Spleen (tissue), 11 donors: ENCODE results near the gene RDH8. TPM values are rescaled to one million over a fixed set of nuclear protein-coding genes. Genes with fewer than 3 reads are reported as not detected.

Experiments used
- DNase-seq: peaks from one replicate; pipeline ENCODE4 v3.0.0-alpha.2; 2020
- H3K27ac ChIP-seq, 8 donors: fragments of 200-600 bp; sonication (generic) in 7 of 8; 1 replicate in 4 of 8; 2 replicates in 4 of 8; pipeline versions ENCODE4 v1.5.0 to v1.8.0; 2016 to 2021; ENCODE audit warnings: inconsistent platforms in 4 of 8, mild to moderate bottlenecking in 4 of 8, moderate library complexity in 1 of 8
- H3K27me3 ChIP-seq, 7 donors: fragments of 200-600 bp; sonication (generic) in 6 of 7; replicated peaks in 1 of 7; 1 replicate in 4 of 7; 2 replicates in 3 of 7; pipeline versions ENCODE4 v1.5.0 to v1.8.0; 2016 to 2021; ENCODE audit warnings: inconsistent platforms in 3 of 7, mild to moderate bottlenecking in 1 of 7
- H3K36me3 ChIP-seq, 6 donors: fragments of 200-600 bp; sonication (generic) in 5 of 6; 1 replicate in 4 of 6; 2 replicates in 2 of 6; pipeline versions ENCODE4 v1.5.0 to v1.8.0; 2016 to 2021; ENCODE audit warnings: inconsistent platforms in 2 of 6
- H3K4me1 ChIP-seq, 6 donors: fragments of 200-600 bp; sonication (generic) in 5 of 6; 1 replicate in 3 of 6; 2 replicates in 3 of 6; pipeline versions ENCODE4 v1.5.0 to v1.8.0; 2016 to 2021; ENCODE audit warnings: inconsistent platforms in 3 of 6
- H3K4me3 ChIP-seq, 8 donors: fragments of 200-600 bp; sonication (generic) in 7 of 8; 1 replicate in 4 of 8; 2 replicates in 4 of 8; pipeline versions ENCODE4 v1.5.0 to v1.8.0; 2016 to 2021; ENCODE audit warnings: inconsistent platforms in 4 of 8, mild to moderate bottlenecking in 4 of 8, moderate library complexity in 2 of 8
- H3K9me3 ChIP-seq, 8 donors: fragments of 200-600 bp; sonication (generic) in 7 of 8; 1 replicate in 4 of 8; 2 replicates in 4 of 8; pipeline versions ENCODE4 v1.5.0 to v1.8.0; 2016 to 2021; ENCODE audit warnings: inconsistent platforms in 4 of 8
- CTCF ChIP-seq, 11 experiments: fragments of 200-600 bp in 7 of 11; fragments of 450-650 bp in 4 of 11; sonication (generic) in 4 of 11; IDR thresholded peaks in 8 of 11; conservative IDR thresholded peaks in 3 of 11; 1 replicate in 7 of 11; 2 replicates in 4 of 11; pipeline versions ENCODE4 v1.4.0 to v1.8.0; 2016 to 2021; ENCODE audit warnings: antibody characterized with exemption in 11 of 11, inconsistent platforms in 4 of 11, mild to moderate bottlenecking in 1 of 11
- POLR2A ChIP-seq, 3 donors: fragments of 450-650 bp; IDR thresholded peaks; one replicate each; pipeline ENCODE4 v1.5.1; 2017; ENCODE audit warnings: antibody characterized with exemption in 3 of 3, mild to moderate bottlenecking in 1 of 3
- POLR2AphosphoS5 ChIP-seq, 3 donors: sonication (generic); formaldehyde crosslinking; IDR thresholded peaks; one replicate each; pipeline ENCODE4 v1.5.1; 2017; ENCODE audit warnings: antibody characterized with exemption in 3 of 3
- WGBS, 5 donors: extraction: QIAGEN DNeasy Blood & Tissue Kit in 3 of 5; methylation state at CpG; one replicate each; pipeline versions ENCODE4 v1.1.5 to v1.1.7; 2013 to 2018; 5-methylcytosine and 5-hydroxymethylcytosine counted together
- intact Hi-C: fragments of 100-400 bp; cut with DNase I; formaldehyde crosslinking; loops from one replicate; pipeline ENCODE4 v1.15.0; 2023; ENCODE audit warnings: low total_unique reads
- polyA plus RNA-seq, 3 donors: library from polyadenylated mRNA; stranded (reverse); fragments of 200-250 nt; gene quantifications; one replicate each; pipeline ENCODE4 v1.2.1, GENCODE V29; 2013
- total RNA-seq, 7 donors: library from RNA; depleted of rRNA in 3 of 7; stranded (reverse); fragments of >200 nt in 3 of 7; fragmentation: NEBNext Ultra II Directional in 4 of 7; extraction: Animal tissue kit (Norgen Biotek cat#: 25700) in 4 of 7; gene quantifications; one replicate each; pipeline versions ENCODE4 v1.1.0 to v1.2.1, GENCODE V29; 2016 to 2021
- donor health status: healthy with polysubstance abuse.
- donor health status: DM: no; HTN: no; CAD: no; lungs with moderate emphysema.
- donor health status: DM: no; HTN: no; CAD: no.
- donor health status: Bipolar disorder and iron deficiency.
- donor health status: healthy.
- donor health status: DM: no; HTN: no; CAD: no.
- donor health status: DM: yes; HTN: yes; CAD: no.

Gene RDH8
- total and polyA plus RNA-seq, 10 donors = not detected

GRCh38 chr19:10033614-10034013 is 20.3 kb downstream of the RDH8 start:
- no peaks in the 10 kb centered on the region for H3K4me1 ChIP-seq
- TF ChIP-seq POLR2A (IDR thresholded peaks at IDR 0.05) (no peak), POLR2AphosphoS5 (IDR thresholded peaks at IDR 0.05) (no peak), CTCF (IDR thresholded peaks at IDR 0.05 in 8 of 11, conservative IDR thresholded peaks at IDR 0.05 in 3 of 11) (no peak)
- no peak overlapping the region for H3K27ac ChIP-seq
- no peak for DNase-seq
- H3K9me3 ChIP-seq = no peaks in the 10 kb centered on the region
- H3K4me3 ChIP-seq = no peak overlapping the region
- peaks cover 0 to 62% (median 4%) of the 10 kb centered on the region in 7 donors for H3K27me3 ChIP-seq
- intact Hi-C loops = no loop called here
- 68 to 78% (median 73%) methylated on average over 7 to 8 of the region's 8 CpGs for whole genome bisulfite sequencing, 5 donors
- no peaks in the 10 kb centered on the region for H3K36me3 ChIP-seq

GRCh38 chr19:10036601-10037071 is 23.4 kb downstream of the RDH8 start:
- H3K4me1 ChIP-seq = no peaks in the 10 kb centered on the region
- no peak for TF ChIP-seq POLR2A (IDR thresholded peaks at IDR 0.05)
- no peak for TF ChIP-seq CTCF (IDR thresholded peaks at IDR 0.05 in 8 of 11, conservative IDR thresholded peaks at IDR 0.05 in 3 of 11)
- TF ChIP-seq POLR2AphosphoS5 (IDR thresholded peaks at IDR 0.05) = no peak
- WGBS, 5 donors = 68 to 80% (median 79%) methylated on average over 5 of the region's 5 CpGs
- peaks cover 0 to 61% (median 4%) of the 10 kb centered on the region in 7 donors for H3K27me3 ChIP-seq
- H3K27ac ChIP-seq = no peak overlapping the region
- intact Hi-C loops = no loop called here
- H3K36me3 ChIP-seq = no peaks in the 10 kb centered on the region
- no peak for DNase-seq
- peaks cover 0 to 28% (median 9%) of the 10 kb centered on the region in 8 donors for H3K9me3 ChIP-seq
- no peak overlapping the region for H3K4me3 ChIP-seq

GRCh38 chr19:10037367-10037766 is 24.1 kb downstream of the RDH8 start:
- H3K27me3 ChIP-seq = peaks cover 0 to 53% (median 0%) of the 10 kb centered on the region in 7 donors
- TF ChIP-seq POLR2A (IDR thresholded peaks at IDR 0.05) (no peak), CTCF (IDR thresholded peaks at IDR 0.05 in 8 of 11, conservative IDR thresholded peaks at IDR 0.05 in 3 of 11) (no peak), POLR2AphosphoS5 (IDR thresholded peaks at IDR 0.05) (no peak)
- no peak for DNase-seq
- 39 to 73% (median 58%) methylated on average over 4 of the region's 4 CpGs for WGBS, 5 donors
- H3K27ac ChIP-seq = no peak overlapping the region
- intact Hi-C loops = no loop called here
- H3K36me3 ChIP-seq = no peaks in the 10 kb centered on the region
- no peak overlapping the region for H3K4me3 ChIP-seq
- no peaks in the 10 kb centered on the region for H3K4me1 ChIP-seq
- peaks cover 0 to 35% (median 17%) of the 10 kb centered on the region in 8 donors for H3K9me3 ChIP-seq

GRCh38 chr19:10037809-10038208 is 24.5 kb downstream of the RDH8 start:
- no peak overlapping the region for H3K27ac ChIP-seq
- DNase-seq = no peak
- peaks cover 0 to 39% (median 21%) of the 10 kb centered on the region in 8 donors for H3K9me3 ChIP-seq
- intact Hi-C loops = no loop called here
- 53 to 63% (median 54%) methylated on average over 4 to 5 of the region's 5 CpGs for WGBS, 5 donors
- H3K27me3 ChIP-seq = peaks cover 0 to 49% (median 0%) of the 10 kb centered on the region in 7 donors
- no peaks in the 10 kb centered on the region for H3K36me3 ChIP-seq
- no peaks in the 10 kb centered on the region for H3K4me1 ChIP-seq
- TF ChIP-seq CTCF (IDR thresholded peaks at IDR 0.05 in 8 of 11, conservative IDR thresholded peaks at IDR 0.05 in 3 of 11) (no peak), POLR2A (IDR thresholded peaks at IDR 0.05) (no peak), POLR2AphosphoS5 (IDR thresholded peaks at IDR 0.05) (no peak)
- no peak overlapping the region for H3K4me3 ChIP-seq
